AG08396 (cell line): ENCODE measurements around the gene WASF2.
"Not testable (repeated sequence)": the region's sequence is repeated elsewhere in the genome, so short reads cannot be mapped to it uniquely, and the experiment has no call there.

ENCODE experiments used
- DNase-seq: peaks from one replicate; pipeline ENCODE4 v3.0.0; 2012; ENCODE audit warnings: low spot score, mixed read lengths

Gene WASF2

DNA sequence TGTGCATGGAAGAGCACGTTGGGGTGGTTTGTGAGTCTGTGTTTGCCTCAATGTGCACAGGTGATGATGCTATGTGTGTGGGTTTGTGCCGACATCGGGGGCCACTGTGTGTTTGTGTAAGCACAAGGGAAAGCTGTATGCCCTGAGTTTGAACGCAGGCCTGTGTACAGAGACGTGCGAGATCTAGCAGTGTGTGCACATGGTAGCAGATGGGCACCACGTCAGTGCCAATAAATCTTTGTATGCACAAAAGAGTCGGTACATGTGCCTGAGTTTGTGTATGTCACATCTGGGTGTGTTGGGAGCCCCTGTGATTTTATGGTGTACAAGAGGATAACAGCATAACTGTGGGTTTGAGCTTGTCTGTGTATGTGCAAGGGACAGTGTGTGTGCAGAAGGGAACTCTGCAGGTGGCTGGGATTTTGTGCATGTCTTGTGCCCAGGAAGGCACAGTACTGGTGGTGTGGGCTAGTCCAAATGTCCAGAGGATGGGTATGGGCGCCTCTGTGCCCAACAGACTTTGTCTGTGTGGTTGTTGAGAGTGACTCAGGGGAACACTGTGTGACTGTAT is 32.0 kb upstream of the WASF2 start:
- no peak for DNase-seq

DNA sequence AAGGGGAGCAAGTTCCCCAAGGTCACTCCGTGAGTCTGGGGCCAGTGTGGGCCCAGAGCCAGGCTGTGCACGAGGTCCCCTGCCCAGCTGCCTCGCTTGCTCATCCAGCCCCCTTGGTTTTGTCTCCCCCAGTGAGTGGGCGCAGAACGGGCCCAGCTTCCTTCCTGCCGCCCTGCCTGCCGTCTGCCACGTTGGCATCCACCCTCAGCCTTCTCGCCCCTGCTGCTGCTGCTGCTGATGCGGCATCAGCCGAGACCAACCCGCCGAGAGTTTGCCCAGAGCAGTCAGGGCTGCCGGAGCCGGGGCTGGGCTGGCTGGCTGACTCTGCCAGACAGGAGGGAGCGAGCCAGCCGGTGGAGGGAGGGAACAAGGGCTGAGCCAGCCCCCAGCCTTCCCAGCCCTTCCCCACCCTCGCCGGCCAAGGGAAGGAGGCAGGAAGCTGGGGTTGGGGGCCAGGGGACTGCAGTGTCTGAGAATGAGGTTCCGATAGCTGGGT is 31.4 kb upstream of the WASF2 start:
- no peak for DNase-seq

DNA sequence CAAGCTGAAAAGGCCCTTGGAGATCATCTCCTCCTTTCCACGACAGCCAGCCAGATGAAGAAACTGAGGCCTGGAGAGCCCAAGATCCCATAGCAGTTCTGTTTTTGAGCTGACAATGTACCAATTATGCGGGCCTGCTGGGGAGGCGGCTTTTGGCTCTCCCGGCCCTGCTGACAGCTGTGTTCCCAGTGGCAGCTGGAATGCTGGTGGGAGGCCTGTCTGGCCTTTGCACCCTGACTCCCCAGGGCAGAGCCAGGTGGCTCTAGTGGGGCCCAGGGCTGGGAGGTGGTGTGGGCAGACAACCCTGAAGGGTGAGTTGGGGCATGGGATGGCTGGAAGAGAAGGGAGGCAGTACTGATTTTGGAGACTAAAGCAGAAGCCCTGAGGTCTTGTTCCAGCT is 30.7 kb upstream of the WASF2 start:
- DNase-seq = no peak

DNA sequence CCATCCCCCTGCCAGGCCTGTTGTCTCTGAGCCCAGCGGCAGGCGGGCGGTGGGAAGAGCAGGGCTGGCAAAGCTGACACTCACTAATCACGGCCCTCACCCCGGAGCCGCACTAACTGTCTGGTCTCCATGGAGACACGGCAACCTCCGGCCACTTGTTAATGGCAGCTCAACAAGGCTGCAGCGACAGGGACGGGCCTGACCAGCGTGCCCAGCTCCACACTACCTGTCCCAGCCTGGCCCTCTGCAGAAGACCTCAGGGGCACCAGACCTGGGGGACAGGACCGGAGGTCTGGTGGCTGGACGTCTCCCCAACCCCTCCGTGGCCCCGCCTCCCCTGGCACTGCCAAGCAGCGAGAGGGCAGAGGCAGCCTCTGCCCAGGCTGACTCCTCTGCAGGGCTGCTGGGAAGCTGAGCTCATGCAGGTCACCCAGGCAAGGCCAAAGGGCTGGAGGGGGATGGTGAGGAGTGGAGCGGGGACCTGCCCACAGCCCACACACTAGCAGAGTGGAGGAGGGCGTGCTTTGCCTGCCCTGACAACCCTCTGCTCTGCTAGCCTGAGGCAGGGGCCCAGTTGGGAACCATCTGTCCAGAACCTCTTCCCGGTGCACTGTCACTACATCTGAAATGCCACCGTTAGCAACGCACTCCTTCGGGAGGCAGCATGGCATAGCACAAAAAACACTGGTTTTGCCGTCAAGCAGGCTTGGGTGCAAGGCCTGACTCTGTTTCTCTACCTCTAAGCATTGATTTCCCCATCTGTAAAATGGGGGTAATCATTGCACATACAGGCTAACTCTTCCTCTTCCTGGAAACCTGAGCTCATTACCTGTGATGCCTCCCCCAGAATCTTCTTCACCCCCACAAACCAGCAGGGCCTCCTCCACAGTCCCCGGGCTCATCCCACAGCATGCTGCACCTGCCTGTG is 29.6 kb upstream of the WASF2 start:
- DNase-seq = no peak

DNA sequence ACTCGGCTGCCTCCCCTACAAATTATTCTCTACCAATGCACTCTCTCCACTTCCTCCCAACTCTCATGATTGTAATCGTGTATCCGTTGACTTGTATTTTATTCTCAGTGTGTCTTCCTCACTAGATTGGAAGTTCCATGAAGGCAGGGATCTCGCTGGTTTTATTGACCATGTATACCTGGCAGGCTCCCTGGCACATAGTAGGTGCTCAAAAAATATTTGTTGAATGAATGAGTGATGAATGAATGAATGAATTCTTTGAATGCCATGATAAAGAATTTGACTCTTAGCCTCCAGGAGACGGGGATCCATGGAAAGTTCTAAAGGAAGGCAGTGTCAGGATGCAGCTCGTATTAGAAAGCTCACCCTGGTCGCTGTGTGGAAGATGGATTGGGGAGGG is 28.8 kb upstream of the WASF2 start:
- no peak for DNase-seq

DNA sequence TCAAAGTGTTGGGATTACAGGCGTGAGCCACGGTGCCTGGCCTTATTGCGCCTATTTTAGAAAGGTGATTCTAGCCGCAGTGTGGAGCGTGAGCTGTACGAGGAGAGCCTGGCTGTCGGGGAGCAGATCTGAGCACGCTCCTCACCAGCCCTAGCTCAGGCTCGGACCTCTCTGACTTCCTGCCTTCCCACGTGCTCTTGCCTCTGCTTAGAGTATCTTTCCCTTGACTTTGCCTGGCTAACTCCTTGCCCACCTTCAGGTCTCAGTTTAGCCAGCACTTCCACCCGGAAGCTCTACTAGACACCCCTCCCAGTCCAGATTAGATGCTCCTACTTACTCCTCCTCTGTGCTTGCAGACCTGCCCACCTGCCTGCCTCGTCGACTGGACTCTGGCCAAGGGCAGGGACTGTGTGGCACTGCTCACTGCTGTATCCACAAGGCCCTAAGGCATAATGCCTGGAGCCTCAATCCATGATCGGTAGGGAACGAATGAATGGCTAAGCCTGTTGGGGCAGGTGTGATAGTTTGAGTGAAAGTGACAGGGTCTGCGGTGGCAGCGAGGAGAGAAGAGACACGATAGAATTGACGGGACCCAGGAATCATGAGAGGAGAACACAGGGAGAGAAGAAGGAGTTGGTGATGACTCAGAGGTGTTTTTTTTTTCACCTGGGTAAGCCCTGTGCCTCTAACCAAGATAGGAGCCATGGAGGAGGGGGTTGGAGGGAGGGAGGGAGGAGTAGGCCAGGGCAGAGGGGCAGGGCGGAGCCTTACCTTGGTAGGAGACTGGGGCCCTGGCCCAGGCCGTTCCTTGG is 28.1 kb upstream of the WASF2 start:
- DNase-seq = no peak

DNA sequence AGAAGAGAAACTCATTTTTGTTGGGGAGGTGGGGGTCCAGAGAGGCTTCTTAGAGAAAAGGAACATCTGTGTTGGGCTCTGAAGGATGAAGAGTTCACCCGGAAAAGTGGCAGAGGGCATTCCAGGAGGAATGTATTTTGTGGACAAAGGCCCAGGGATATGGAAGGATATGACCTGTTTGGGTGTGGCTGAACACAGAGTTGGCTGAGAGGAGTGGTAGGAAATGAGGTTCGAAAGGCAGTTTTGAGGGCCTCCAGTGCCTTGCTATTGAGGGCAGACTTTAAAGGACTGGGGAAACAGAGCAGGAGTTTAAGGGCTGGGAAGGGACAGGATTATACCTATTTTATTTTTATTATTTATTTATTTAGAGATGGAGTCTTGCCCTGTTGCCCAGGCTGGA is 27.3 kb upstream of the WASF2 start:
- no peak for DNase-seq

DNA sequence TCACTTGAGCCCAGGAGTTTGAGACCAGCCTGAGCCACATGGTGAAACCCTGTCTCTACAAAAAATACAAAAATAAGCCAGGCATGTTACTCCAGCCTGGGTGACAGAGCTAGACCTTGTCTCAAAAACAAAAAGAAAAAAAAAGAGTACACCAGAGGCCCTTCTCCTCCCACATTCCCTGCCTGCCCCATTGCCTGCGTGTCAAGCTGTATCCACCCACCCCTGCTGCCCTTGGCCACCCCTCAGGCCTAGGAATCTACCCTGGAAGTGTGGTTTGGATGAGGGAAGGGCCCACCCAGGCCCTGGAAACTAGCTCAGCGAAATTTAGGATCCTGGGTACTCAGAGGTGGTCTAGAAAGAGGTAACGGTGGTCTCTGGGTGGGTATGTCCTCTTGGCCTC is 25.7 kb upstream of the WASF2 start:
- DNase-seq = no peak

DNA sequence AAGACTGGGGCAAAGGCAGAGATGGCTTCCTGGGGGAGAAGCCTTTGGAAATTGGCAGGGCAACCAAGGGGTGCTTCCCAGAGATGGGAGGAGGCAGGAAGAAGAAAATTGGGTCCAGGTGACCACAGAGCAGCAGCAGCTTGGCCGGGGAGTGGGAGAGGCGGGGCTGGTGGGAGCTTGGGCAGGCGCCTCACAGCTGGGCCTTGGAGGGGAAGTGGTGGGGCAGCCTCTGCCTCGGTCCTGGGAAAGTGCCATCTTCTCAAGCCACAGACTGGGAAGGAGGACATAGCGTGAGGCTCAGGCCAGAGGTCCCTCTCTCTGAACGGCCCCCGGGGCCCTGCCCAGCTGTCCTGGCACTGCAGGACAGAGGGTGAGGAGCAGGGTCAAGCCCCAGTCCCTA is 24.0 kb upstream of the WASF2 start:
- no peak for DNase-seq

DNA sequence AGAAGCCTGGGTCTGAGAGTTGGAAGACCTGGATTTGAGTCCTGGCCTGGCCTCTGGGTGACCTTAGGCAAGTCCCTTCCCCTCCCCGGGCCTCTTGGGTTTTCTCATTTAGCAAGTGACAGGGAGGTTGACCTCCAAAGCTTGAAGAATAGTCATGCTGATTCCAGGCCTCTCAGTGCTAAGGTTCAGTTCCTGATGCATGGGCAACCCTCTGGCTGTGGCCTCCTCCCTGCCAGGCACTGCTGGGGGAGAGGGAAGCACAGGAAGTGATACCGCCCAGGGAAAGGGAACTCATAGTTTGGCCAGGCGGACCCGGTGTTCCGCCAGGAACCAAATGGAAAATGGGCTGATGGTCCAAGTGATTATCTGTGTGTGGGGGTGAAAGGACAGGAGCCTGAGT is 23.6 kb upstream of the WASF2 start:
- DNase-seq = no peak

DNA sequence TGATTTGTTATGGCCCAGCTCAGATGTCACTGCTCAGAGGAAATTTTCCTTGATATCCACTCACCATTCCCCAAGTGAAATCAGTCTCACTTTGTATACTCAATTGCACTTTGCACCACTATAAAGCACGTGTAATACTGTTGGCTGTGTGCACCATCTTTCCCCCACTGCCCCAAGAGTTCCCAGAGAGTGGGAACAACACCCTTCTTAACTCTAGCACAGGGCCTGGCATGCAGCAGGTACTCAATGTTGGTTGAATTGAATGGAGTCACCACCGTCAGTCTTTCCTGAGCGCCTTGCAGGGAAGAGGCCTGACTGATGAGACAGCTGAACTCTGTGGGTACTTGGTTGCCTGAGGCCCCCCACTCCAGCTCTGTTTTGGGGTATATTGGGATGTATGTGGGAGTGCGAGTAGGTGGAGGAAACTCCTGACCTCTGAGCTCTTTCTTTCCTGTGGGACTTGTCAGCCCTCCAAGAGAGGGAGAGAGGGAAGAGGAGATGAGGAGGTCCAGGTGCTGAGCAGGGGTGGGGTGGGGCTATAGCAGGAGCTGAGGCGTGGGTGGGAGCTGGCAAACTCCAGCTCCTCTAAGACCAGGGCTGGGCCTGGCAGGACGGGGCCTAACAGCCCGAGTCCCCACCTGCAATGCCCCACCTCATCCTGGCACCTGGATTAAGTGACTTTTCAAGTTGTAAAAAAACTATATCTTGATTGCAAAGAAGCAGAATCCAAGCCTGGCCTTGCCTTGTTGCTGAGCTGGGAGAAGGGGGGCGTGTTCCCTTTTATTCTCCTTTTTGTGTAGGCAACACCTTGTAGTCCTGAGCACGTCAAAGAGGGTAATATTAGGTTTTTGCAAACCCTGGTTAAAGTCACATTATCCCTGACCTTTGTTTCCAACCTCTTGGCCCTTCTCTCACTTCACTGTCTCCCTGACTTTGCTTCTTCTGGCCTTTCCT is 19.4 kb upstream of the WASF2 start:
- DNase-seq = no peak

DNA sequence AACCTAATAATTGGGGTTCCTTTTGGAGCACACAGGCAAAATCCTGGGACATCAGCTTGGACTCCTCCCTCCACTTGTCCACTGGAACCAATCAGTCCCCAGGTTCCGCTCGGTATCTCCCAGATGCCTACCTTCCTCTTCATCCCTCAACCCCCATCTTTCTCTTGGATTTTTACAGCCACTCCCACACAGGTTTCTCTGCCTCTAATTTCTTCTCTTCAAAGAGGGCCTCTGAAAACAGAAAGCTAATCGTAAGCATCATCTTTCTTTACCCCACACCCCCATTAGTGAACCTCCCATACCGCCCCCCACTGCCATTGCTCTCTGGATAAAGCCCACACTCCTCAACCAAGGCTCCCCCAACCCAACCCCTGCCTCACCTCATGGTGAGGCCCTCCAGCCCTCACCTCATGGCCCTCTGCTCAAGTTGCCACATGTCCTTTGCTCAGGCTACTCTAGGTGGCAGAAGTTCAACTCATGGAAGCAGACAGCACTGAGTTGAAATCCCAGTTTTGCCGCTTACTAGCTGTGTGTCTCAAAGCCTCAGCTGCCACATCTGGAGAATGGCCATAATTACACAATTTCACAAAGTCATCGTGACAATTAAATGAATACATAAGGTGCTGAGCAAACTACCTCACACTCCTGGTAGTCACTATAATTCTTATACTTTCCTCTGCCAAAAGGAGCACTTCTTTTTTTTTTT is 18.1 kb upstream of the WASF2 start:
- DNase-seq = no peak

DNA sequence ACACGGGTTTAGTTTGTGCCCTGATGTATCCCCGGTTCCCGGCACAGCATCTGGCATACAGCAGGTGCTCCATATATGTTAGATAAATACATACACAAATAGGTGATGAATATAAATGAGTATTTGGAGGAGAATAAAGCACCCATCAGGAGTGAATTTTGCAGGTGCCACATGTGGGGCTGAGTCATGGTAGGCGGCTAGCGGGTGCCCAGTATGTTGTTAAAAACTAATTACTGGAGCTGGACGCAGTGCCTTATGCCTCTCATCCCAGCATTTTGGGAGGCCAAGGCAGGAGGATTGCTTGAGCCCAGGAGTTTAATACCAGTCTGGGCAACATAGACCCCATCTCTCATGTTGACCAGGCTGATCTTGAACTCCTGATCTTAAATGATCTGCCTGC is 16.7 kb upstream of the WASF2 start:
- no peak for DNase-seq

DNA sequence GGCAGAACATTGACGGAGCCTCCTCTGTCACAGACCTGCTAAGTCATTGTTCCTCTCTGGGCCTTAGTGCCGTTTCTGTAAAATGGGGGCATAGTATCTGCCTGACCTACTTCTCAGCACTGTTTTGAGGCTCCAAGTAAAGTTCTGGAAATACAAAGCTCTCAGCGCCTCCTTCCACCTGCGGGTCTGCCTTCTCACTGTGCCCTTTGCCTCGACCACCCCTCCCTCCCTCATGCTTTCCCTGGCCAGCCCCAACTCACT is 15.4 kb upstream of the WASF2 start:
- no peak for DNase-seq

DNA sequence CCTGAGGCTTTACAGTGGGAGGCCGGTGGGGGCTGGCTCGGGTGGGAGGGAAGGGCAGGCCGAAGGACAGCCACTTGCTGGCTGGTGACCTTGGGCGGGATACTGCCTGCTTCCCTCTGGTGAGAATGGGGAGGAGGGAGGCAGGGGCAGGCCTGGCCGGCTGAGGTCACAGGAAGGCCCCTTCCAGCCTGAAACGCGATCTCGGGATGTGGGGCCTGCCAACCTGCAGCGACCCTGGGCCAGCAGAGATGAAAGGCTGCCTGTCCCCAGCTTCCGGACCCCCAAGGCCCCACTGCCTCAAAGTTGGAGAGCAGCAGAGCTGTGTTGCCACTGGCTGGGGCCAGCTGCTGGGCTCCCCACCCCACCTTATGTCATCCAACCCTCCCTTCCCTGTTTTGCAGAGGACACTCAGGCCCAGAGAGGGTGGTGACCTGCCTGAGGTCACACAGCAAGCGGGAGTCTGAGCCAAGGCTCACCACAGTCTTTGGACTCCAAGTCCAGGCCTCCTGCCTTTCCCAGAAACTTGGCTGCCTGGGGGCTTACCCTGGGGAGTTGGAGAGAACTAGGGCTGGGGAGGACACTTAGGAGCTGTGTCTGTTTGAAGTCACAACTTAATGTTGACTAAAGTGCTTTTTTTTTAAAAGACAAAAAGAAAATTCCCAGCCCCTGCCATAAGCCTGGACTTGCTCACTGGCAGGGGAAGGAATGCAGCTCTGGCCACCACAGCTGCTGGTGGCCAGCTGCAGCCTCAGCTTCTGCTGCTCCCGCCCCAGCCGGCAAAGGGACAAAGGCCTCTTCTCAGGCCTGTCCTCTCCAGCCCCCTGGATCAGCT is 14.8 kb upstream of the WASF2 start:
- peak; percentile 72 for DNase-seq

DNA sequence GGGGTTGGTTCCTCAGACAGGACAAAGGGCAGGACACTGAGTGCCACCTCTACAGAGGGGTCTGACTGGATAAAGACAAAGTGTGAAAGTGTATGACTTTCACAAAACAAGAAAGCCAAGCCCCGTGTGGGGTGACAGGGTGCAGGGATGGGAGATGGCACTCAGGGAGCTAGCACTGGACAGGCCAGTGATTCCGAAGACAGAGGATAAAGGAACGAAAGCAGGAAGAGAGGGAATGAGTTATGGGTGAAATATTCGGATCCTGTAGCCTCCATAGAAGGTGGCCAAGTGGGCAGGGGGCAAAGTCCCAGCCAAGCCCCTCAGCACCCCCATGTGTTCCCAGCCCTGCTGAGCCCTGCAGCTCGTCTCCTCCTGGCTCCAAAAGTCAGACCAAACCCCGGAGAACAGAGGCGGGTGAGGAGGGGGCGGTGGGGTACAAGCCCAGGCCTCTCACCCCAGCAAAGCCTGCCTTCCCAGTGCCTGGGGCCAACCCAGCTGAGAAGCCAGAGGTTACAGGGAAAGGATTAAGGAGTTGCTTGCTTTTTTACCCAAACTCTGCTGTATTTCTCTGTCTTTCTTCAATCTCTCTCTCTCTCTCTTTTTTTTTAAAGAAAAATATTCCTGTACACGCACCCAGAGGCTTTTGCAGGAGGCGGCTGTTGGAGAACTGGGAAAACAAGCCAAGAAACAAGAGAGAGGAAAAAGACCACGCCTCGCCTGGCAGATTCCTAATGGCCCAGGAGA is 14.0 kb upstream of the WASF2 start:
- no peak for DNase-seq

DNA sequence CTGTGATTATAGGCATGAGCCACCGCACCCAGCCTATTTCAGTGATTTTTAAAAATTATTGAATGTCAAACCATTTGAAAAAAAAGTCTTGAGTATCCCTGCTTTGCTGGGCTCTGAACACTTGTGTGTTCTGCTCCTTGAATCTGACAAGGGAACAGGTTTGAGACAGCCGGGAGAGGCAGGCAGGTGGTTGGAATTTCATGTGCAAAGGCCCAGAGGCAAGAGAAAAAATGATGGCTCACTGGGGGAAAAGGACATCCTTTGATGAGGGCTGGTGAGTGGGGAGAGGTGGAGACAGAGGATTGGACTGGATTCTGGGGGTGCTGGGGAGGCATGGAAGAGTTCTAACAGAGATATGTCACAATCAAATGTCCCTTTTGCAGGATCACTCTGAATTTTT is 13.1 kb upstream of the WASF2 start:
- no peak for DNase-seq

DNA sequence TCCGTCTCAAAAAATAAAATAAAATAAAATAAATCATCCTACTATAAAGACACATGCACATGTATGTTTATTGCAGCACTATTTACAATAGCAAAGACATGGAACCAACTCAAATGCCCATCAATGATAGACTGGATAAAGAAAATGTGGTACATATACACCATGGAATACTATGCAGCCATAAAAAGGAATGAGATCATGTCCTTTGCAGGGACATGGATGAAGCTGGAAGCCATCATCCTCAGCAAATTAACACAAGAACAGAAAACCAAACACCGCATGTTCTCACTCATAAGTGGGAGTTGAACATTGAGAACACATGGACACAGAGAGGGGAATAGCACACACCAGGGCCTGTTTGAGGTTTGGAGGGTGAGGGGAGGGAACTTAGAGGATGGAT is 11.2 kb upstream of the WASF2 start:
- DNase-seq = not testable (repeated sequence)

DNA sequence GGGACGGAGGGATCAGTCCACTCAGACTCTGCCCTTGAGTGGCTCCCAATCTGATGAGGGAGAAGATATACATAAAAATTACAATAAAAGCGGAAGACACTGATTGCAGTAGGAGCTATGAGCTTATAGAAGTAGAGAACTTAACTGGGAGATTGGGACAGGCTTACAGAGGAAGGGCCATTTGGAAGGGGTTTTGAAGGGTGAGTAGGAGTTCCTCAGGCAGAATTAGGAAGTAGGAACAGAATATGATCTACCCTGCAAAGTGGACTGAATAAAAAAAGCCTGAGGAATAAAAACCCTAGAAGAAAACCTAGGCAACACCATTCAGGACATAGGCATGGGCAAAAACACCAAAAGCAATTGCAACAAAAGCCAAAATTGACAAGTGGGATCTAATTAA is 9.2 kb upstream of the WASF2 start:
- DNase-seq = no peak
